HG03378 (cell line): Measurements from ENCODE around the gene CERS3.
A peak's percentile ranks its signal among the peaks of the same experiment; 100 is the strongest.
"Not testable (repeated sequence)": the region's sequence is repeated elsewhere in the genome, so short reads cannot be mapped to it uniquely, and the experiment has no call there.

Experiments
- ATAC-seq: cut with Tn5 transposase; IDR thresholded peaks from one replicate; pipeline ENCODE4 v1.9.1; 2021; ENCODE audit warnings: mild to moderate bottlenecking, moderate library complexity; ENCODE audit not compliant: unreplicated experiment

Gene CERS3

DNA sequence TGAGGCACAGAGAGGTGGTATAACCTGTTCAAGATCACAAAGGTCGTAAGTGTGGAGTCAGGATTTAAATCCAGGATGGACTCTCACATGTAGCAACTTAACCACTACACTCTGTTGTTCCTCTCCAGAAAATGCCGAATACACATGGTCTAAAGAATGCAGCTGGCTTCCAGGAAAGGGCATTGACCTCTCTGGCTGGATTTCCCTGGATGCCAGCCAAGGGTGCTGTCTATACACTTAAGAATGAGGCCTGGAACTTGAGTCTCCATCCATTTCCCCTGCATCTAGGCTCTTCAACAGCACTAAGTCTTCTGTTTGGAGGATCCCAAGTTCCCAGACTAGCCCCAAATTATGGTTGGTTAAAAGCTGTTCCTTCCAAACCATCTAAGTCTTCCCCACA lies 60.5 kb downstream of the CERS3 start:
- ATAC-seq = no peak

DNA sequence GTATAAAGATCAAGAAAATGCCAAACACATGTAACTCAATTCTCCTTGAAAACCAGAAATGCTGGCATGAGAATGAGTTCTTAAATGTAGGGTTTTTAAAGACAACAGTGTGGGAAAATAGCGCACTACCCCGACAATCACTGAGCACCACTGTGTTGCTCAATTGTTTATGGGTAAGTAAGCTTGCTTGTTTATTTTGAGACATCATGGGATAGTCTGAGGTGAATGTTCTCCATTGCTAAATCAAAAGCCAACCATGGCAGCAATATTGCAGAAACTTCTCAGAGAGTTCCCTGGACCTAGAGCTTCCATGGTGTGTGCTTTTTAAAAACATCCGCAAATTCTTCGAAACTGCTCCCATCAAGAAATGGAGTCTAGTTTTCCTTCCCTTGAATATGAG lies 62.7 kb downstream of the CERS3 start:
- no peak for ATAC-seq

DNA sequence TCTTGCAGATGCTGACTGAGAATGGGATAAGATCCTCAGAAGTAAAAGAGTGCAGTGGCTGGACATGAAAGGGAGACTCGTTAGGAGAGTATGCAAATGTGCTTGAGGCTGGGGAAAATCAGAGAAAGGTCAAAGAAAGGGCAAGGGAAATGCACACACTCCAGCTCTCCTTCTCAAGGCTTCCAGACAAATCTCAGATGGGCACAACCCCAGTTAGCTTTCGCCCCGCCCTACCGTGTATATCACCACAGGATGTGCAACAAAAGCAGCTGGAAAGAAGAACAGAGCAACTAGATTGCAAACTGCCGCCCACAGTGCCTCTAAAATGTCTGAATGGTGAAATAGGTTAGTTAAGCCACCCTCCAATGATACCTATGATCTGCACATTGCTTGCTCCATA lies 63.9 kb downstream of the CERS3 start:
- ATAC-seq = no peak

DNA sequence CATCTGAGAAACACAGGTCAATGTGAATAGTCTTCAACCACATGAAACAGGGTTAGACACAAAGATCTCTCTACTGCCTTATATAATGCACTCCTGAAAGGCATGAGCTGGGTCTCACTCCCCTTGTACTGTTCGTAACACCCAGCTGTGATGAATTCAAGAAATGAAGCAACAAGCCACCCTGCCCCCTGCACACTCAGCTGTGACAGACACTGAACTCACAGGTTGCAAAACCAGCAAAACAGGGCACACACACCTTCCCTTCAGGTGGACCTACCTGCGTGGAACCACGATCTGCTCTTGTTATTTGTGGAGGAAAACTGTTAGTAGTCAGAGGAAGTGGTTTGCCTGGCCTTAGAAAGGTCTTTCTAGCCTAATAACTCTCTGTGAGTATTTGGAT lies 64.5 kb downstream of the CERS3 start:
- no peak for ATAC-seq

DNA sequence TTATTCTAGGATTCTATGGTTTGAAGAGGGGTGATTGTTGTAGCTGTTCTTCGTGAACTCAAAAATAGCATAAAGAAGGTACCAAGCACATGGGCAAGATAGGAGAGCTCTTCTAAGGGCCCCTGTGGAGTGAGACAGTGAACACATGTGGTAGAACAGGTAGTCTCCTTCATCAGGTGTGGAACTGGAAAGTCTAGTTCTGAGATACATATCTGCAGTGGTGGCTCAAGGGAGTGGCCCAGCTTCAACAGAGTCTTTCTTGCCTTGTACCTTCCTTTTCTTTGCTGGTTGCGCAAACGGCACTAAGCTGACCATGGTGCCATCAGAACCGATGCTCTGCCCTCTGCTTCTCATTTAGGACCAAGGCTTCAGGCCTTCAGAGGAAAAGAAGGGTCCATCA lies 65.2 kb downstream of the CERS3 start:
- no peak for ATAC-seq

DNA sequence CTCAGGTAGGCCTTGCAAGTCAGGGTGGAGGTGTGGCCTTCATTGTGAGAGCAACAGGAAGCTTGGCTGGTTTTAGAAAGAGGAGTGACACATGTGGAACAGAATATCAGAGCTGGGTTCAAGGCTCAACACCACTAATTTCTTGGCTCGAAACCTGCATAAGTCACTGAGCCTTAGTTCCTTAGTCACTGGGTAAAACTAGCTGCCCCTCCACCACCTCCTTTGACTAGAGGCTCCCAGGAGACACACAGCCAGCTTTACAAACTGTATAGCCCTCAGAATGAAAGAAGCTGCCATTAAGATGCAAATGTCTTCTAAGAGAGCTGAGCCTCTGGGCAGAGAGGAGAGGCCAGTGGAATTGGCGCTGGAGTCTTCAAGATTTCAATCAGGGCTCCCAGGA lies 67.7 kb downstream of the CERS3 start:
- ATAC-seq = peak; percentile 52

DNA sequence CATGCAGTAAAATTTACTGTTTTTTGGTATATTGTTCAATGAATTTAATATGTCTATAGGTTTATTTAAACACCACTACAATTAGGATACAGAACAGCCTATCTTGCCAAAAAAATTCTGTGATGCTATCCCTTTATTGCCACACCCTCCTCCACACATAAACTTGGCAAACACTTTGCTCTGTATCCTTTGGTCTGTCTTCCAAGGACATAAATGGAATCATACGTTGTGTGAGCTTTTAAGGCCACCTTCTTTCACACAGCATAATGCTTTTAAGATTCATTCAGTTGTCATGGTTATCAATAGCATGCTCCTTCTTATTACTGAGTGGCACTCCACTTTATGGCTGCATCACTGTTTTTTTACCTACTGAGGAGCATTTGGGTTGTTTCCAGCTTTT lies 71.5 kb downstream of the CERS3 start:
- no peak for ATAC-seq

DNA sequence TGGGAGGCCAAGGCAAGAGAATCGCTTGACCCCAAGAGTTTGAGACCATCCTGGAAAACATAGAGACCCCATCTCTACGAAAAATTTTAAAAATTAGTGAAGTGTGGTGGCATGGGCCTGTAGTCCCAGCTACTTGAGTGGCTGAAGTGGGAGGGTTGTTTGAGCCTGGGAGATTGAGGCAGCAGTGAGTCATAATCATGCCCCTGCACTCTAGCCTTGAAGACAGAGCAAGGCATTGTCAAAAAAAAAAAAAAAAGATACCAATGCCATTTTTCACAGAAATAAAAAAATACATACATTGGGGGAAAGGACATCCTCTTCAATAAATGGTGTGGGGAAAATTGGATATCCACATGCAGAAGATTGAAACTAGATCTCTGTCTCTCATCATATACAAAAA lies 74.6 kb downstream of the CERS3 start:
- ATAC-seq = no peak

DNA sequence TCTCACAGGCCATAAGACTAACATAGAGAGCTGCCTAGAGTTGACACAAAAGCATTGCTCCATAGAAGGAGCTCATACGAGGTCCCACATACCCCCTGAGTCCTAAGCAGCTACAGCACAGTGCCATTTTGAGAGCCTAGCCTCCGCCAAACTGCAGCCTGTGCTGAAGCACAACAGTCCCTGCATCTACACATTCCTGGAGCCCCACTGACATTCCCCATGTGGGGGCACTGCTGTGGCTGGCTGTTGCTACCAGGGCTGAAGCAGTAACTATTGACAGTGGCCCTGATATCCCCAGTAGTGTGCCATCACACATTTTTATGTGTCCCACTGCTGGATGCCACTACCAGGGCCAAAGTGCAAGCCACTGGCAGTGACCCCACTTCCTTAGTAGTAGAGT lies 80.3 kb downstream of the CERS3 start:
- no peak for ATAC-seq

DNA sequence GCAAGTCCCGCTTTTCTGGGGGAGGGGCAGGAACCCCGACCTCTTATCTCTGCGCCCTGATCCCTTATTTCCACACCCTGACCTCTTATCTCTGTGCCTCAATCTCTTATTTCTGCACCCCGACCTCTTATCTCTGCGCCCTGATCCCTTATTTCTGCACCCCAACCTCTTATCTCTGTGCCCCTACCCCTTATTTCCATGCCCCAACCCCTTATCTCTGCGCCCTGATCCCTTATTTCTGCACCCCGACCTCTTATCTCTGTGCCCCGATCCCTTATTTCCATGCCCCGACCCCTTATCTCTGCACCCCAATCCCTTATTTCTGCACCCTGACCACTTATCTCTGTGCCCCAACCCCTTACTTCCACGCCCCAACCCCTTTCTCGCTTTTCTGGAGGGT lies 87.7 kb downstream of the CERS3 start:
- not testable (repeated sequence) for ATAC-seq

DNA sequence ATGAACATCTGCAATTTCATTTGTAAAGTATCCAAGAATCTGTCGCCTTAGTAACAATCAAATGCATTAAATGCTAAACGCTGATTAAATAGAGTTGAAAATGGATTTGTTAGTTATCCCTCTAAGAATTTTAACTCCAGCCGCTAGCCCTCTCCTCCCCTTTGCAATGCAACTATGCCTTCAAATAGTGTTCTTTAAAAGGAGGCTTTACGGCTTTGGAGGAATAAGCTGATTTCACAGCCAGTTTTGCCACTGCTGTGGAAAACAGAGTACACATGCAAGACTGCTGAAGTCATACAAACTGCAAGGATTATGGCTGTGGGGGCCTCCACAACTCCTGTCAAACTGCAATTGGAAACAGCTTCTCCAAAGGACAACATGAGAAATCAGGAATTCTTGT lies 89.2 kb downstream of the CERS3 start:
- ATAC-seq = no peak

DNA sequence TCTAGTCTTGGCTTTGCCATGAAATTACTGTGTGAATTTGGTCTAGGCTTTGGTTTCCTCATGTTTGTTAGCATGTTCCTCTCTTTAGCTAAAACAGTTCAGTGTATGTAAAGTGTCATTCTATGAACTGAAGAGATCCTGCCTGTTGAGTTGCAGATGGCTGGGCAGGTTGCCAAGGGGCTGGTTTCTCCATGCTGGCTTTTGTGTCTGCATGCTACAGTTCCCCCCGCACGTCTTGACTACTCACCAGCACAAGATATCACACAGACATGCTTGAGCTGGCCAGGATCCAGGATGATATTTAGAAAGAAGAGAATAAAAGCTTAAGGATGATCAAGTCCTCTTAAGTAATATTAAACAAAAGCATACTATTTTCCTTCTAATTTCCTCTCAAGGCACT lies 90.2 kb downstream of the CERS3 start:
- ATAC-seq = no peak

DNA sequence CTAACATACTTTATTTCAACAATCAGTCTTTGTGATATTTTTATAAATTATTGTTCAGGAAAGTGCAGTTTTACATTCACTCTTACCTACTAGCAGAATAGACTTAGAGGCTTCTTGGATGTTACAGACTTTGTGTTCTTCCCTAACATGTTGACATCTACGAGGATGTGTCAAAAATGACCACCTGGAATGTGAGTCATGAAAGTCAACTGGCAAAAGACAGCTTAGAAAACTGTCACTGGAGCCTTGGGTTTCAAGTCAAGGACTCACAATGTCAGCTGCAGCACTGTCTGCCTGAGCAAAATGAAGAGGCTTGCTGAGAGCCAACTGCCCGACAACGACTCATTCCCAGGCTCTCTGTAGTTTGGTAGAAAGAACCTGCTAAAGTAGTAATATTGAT lies 91.5 kb downstream of the CERS3 start:
- no peak for ATAC-seq

DNA sequence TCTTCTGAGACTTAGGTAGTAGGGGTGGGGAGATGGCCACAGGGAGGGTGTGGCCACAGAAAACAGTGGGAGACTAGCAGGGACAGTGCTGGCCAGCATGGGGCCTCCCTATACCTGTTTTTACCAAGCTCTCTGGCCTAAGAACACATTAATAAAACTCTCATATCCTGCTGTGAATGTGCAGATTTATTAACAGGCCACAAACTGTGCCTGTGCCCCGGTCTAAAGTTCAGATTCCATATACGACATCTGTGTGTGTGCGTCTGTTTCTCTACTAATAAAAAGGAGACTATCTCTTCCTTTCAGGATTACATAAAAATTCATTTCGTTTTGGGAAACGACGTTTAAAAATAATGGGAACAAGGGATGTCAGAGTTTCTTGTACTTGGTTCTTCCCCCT lies 94.2 kb downstream of the CERS3 start:
- no peak for ATAC-seq

DNA sequence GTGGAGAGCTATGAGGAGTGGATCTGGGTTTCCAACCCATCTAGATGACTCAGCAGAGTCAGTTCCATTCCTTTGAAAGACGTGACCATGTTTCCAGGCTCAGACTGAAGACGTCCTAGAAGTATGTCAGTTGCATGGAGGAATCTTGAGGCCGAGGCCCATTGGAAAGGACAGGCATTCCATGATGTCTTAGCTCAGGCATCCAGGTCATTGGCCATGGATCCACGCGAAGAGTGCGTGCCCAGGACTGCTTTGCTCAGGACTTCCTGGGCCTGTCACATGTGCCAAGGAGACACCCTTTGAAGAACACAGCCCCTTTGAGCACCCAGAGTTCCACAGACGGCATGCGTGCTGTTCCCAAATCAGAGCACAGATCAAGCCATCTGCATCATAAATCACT lies 94.7 kb downstream of the CERS3 start:
- no peak for ATAC-seq

DNA sequence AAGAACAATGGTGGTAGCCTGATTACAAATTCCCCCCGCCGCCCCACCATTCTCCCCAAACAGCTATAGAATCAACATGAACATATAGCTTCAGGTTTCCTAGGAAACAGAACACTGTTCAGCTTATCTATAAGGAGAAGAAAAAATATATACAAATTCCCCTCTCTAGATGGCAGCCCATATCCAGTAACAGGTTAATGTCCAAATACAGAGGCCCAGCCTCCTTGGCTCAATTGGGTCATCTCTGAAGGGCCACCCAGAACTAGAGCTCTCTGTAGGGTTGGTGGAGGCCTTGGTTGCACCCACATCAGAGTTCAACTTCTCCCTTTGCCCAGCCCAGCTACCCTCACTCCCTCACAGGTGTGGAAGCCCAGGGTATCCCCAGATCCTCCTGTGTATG lies 95.4 kb downstream of the CERS3 start:
- ATAC-seq = no peak

DNA sequence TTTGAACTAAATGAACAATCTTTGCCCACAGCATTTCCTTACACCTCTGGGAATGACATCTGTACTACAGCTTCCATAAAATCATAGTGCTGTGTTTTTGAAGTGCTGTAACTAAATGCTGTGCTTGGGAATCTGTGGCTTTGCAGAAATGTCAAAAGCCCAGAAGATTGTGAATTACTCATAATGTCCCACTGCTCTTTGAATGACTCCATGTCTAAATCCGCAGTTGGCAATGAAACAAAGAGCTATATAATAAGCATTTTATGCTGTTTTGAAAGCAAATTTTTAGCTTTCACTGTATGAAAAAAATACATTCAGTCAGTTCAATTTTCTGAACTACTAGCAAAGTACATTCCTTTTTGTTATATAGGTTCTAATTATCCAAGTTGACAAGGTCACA lies 98.3 kb downstream of the CERS3 start:
- ATAC-seq = no peak

DNA sequence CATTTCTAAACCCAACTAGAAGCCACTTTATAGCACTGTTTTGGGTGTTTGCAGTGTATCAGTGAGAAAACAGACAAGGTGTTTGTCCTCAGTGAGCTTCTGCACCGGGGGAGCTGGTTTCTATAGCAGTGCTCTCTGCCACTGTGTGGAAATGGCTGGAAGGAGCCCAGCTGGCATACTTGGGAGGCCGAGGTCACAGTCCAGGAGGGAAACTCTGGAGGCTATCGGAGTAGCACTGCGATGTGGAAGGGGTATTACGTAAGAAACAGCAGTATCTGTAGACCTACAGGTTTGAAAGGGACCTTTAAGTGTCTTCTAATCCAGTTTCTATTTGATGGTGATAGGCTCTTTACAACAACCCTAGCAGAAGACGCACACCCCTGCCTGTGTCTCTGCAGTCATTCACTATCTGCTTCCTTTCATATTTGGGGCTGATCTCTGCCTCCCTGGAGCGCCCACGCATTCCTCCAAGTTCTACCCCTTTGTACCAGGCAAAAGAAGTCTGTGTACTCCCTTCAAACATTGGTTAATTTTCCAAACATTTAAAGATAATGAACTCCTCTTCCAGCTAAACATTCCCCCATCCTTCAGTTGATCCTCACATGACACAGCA lies 99.5 kb downstream of the CERS3 start:
- ATAC-seq = no peak

DNA sequence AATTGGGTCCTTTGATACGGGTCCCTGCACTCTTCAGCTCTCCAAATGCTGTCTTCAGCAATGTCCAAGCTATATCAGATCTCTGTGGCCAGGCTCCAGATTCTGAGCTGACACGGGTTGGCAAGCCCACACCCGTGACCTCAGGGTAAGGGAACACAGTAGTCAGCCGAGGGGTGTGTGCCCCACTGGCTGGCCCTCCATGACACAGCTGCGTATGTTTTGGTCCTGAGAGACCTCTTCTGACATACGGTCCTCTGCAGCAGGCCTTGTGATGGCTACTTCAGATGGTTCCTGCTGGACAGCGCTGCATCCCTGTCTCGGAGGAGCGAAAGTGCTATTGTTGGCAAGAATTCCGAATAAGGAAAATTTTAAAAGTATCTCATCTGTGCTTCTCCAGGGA lies 101.8 kb downstream of the CERS3 start:
- no peak for ATAC-seq

DNA sequence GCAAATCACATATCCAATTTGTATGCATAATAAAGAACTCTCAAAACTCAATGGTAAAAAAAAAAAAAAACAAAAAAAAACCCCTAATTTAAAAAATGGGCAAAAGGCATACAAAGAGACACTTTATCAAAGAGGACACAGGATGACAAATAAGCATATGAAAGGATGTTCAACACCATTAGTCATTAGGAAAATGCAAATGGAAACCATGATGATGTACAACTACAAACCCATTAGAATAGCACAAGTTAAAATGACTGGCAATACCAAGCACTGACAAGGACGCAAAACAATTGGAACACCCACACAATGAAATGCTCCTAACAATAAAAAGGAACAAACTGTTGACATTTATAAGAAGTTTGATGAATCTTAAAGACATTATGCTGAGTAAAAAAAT lies 123.6 kb downstream of the CERS3 start:
- ATAC-seq = no peak

DNA sequence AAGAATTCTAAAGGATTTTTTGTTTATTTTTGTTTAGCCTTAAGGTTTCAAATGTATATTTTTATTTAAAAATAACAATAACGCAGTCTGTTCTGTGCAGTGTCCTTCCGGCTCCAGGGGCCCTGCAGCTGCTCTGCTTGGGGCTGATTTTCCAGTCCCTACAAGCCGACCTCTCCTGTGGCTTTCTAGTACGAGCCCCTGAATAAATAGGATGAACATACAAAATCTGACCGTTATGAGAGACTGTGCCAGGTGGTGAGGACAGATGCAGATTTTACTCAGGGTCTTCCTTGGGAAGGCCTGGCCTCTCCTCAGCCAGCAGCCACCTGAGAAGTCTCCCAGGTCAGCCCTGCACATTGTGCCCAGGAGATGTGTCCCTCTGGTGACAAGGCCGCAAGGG lies 127.8 kb downstream of the CERS3 start:
- ATAC-seq = no peak

DNA sequence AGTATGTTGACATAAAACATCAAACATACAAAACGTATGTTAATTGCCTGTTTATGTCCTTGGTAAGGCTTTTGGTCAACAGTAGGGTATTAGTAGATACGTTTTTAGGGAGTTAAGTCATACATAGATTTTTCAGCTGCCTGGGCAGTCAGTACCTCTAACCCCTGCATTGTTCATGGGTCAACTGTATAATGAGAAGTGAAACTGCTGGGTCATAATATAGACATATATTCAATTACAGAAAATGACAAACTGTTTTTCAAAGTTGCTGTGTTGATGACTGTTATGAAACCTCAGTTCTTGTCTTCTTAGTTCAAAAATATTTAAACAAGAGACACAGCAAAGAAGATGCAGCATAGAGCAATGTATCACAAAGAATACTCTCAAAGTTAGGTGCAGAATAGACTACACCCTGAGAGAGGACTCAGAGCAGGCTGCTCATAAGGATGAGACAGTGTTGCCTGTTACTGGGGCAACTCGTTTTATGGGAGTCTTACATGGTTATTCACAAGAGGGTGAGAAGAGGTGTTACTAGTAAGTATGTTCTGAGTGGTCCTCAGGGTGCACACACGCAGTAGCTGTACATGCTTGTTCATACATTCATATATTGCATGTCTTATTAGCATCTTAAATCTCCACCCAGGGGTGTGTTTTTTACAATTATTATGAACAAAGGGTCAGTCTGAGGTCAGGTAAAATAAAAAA lies 133.9 kb downstream of the CERS3 start:
- no peak for ATAC-seq

DNA sequence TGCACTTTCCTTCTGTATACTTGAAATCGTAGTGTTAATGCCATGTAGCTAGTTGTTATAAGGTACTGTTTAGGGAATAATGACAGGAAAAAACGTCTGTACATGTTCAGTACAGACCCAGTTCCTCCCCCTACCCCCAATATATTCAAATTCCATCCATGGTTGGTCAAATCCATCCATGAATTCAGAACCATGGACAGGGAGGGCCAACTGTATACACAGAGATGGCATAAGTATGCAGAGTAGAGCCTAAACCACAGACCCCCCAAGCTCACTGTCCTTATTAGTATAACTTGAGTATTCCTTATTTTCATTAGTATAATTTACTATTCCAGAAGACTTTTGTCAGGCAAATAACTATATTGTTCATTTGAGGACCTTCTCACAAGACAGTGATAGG lies 135.7 kb downstream of the CERS3 start:
- no peak for ATAC-seq
